Naive thymus-derived CD8-positive, alpha-beta T cell (primary cell): ENCODE results near the gene YIPF1. TPM values are rescaled to one million over a fixed set of nuclear protein-coding genes. Genes with fewer than 3 reads are reported as not detected.

Experiments used
- ATAC-seq, 2 donors: fragments of 150-1000 bp; cut with Tn5 transposase in 1 of 2; sonication (Bioruptor Pico), chemical (Tn5 transposase) in 1 of 2; 1 replicate in 1 of 2; 2 replicates in 1 of 2; pipeline ENCODE4 v1.10.0; 2021; ENCODE audit warnings: mild to moderate bottlenecking in 2 of 2, moderate library complexity in 2 of 2
- POLR2A ChIA-PET: fragments of 350-600 bp; sonication (Branson Sonifier 250); formaldehyde crosslinking; loops from one replicate; lab custom pipeline; 2021; ENCODE audit warnings: antibody characterized with exemption; lab: Charles Lee
- DNase-seq, 10 donors: peaks; one replicate each; pipeline versions ENCODE4 v3.0.0 to v3.0.0-alpha.2; 2020 to 2022
- H3K27ac Mint-ChIP-seq, 10 donors: one replicate each; pipeline ENCODE4 v1.8.0; 2020 to 2022; ENCODE audit warnings: mild to moderate bottlenecking in 10 of 10, mixed read lengths in 10 of 10, moderate library complexity in 4 of 10, inconsistent platforms in 1 of 10
- H3K27me3 Mint-ChIP-seq, 5 donors: one replicate each; pipeline ENCODE4 v1.8.0; 2021 to 2022; ENCODE audit warnings: mixed read lengths in 5 of 5
- H3K36me3 Mint-ChIP-seq, 3 donors: one replicate each; pipeline ENCODE4 v1.8.0; 2020 to 2022; ENCODE audit warnings: mixed read lengths in 3 of 3, mild to moderate bottlenecking in 2 of 3, inconsistent platforms in 1 of 3
- H3K4me1 Mint-ChIP-seq, 4 donors: one replicate each; pipeline ENCODE4 v1.8.0; 2021 to 2022; ENCODE audit warnings: mixed read lengths in 4 of 4
- H3K4me3 Mint-ChIP-seq, 10 donors: one replicate each; pipeline ENCODE4 v1.8.0; 2020 to 2022; ENCODE audit warnings: mild to moderate bottlenecking in 10 of 10, mixed read lengths in 10 of 10, moderate library complexity in 6 of 10, inconsistent platforms in 1 of 10
- H3K9me3 Mint-ChIP-seq, 9 donors: one replicate each; pipeline ENCODE4 v1.8.0; 2020 to 2022; ENCODE audit warnings: mixed read lengths in 9 of 9, mild to moderate bottlenecking in 3 of 9, inconsistent platforms in 1 of 9, moderate library complexity in 1 of 9
- polyA plus RNA-seq, 3 donors: library from polyadenylated mRNA; unstranded; fragments of 300-500 nt; fragmentation: Illumina TruSeq; gene quantifications; one replicate each; pipeline ENCODE4 v1.2.3, GENCODE V29; 2021
- total RNA-seq, 8 experiments: library from RNA in 2 of 8; stranded (reverse) in 2 of 8; gene quantifications; one replicate each; pipeline ENCODE4 v1.2.3 and lab custom pipeline; 2021 to 2026

YIPF1 gene
- total and polyA plus RNA-seq, 5 experiments from 2014 or later: 13.6 to 25.6 (median 22.3) TPM

DNA sequence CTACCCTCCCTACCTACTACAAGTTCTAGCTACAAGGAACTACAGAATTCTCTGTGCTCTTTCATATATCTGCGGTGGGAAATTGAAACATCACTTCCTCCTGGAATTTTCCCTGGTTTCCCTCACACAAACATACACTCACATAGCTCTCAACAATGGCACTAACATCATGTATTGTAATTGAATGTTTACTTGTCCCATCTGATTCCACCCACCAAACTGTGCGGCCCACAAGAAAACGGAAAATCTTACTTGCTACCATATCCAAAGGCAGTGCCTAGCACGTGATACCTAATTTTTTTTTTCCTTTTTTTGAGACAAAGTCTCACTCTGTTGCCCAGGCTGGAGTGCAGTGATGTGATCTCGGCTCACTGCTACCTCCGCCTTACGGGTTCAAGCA, 85.4 kb downstream of the YIPF1 start:
- POLR2A ChIA-PET: no interaction called here
- no peak overlapping the region for H3K4me3 Mint-ChIP-seq
- no peak for ATAC-seq
- H3K9me3 Mint-ChIP-seq: no peaks in the 10 kb centered on the region
- DNase-seq: no peak
- H3K4me1 Mint-ChIP-seq: no peaks in the 10 kb centered on the region
- peaks cover 0 to 91% (median 39%) of the 10 kb centered on the region in 3 donors for H3K36me3 Mint-ChIP-seq
- H3K27ac Mint-ChIP-seq: no peak overlapping the region
- no peaks in the 10 kb centered on the region for H3K27me3 Mint-ChIP-seq

Other genes starting within 250 kb of the YIPF1 start
- gene GLIS1, start 150.6 kb downstream of the YIPF1 start, total RNA-seq: not detected
- gene GLIS1, start 150.6 kb downstream of the YIPF1 start, polyA plus RNA-seq: not detected
- gene NDC1, start 51.5 kb downstream of the YIPF1 start, total RNA-seq: 10 to 100 TPM; 14.7 to 15.0 TPM
- gene NDC1, start 51.5 kb downstream of the YIPF1 start, polyA plus RNA-seq: 1 to 10 TPM; 5.8 to 6.4 (median 6.3) TPM
- gene DIO1, start 4.4 kb upstream of the YIPF1 start, total RNA-seq: not detected
- not detected for gene DIO1, start 4.4 kb upstream of the YIPF1 start, polyA plus RNA-seq
- gene IFT25, start 55.9 kb upstream of the YIPF1 start, total RNA-seq: 10 to 100 TPM; 43.2 to 47.5 TPM
- gene IFT25, start 55.9 kb upstream of the YIPF1 start, polyA plus RNA-seq: 10 to 100 TPM; 34.9 to 53.7 (median 46.8) TPM
- 1 to 10 TPM; 7.8 to 9.8 TPM for gene LRRC42, start 56.6 kb upstream of the YIPF1 start, total RNA-seq
- gene LRRC42, start 56.6 kb upstream of the YIPF1 start, polyA plus RNA-seq: 10 to 100 TPM in 1 of 3 donors, 1 to 10 TPM in 2; 9.1 to 10.5 (median 9.1) TPM
- not detected for gene LDLRAD1, start 128.4 kb upstream of the YIPF1 start, total RNA-seq
- gene LDLRAD1, start 128.4 kb upstream of the YIPF1 start, polyA plus RNA-seq: not detected
- 100 to 1,000 TPM; 198 to 201 TPM for gene TMEM59, start 163.4 kb upstream of the YIPF1 start, total RNA-seq
- 100 to 1,000 TPM; 410 to 670 (median 489) TPM for gene TMEM59, start 163.4 kb upstream of the YIPF1 start, polyA plus RNA-seq
- gene TCEANC2, start 163.8 kb upstream of the YIPF1 start, total RNA-seq: 10 to 100 TPM; 13.2 to 13.6 TPM
- gene TCEANC2, start 163.8 kb upstream of the YIPF1 start, polyA plus RNA-seq: 1 to 10 TPM; 5.5 to 7.2 (median 6.6) TPM